ENCODE data around the gene GALNT8.
"Not testable (repeated sequence)": the region's sequence is repeated elsewhere in the genome, so short reads cannot be mapped to it uniquely, and the experiment has no call there.

Gene GALNT8

DNA sequence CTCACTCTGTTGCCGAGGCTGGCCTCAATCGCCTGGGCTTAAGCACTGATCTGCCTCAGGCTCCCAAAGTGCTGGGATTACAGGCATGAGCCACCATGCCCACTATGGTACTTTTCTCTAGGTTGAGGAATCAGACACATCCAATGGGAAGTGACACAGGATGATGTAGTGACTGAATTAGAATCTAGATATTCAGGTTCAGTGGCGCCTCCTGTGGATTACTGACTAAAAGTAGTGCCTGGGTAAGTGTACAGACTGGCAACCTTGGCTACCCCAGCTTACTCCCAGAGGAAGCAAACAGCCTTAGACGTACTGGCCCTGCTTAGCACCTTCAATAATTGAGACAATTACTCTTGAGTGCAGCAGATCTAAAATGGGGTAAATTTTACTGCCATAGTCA, 22.8 kb downstream of the GALNT8 start:
- no peak for DNase-seq (ENCODE audit: low spot score)

DNA sequence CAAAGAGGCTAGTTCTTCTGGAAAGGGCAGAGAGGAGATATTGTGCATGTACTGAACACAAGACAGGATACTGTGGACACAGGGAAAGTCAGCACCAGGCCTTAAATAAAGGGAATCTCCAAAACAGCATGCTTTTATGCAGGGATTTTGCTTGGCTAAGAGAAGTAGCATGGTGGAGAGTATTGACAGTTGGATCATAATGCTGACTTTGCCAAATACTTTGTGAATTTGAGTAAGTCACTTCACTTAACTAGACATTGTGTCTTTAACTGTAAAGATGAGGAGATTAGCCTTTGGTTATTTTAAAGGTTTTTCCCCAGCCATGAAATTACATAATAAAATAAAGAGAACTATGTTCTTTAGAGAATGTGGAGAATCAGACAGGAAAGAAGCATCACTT, 24.5 kb downstream of the GALNT8 start:
- no peak for DNase-seq (ENCODE audit: low spot score)

DNA sequence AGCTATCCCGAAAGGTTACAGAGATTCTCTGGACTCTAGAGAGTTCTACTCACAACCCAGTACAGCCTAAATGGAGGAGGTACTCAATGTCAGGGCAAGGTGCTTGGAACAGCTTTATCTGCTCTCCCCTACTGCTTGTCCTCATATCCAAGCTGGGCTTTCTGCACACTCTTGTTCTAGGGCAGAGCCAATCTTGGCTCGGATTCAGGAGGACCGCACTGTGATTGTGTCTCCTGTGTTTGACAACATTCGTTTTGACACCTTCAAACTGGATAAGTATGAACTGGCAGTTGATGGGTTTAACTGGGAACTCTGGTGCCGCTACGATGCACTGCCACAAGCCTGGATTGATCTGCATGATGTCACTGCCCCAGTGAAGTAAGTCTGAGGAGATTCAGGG, 25.0 kb downstream of the GALNT8 start:
- DNase-seq (ENCODE audit: low spot score): no peak

DNA sequence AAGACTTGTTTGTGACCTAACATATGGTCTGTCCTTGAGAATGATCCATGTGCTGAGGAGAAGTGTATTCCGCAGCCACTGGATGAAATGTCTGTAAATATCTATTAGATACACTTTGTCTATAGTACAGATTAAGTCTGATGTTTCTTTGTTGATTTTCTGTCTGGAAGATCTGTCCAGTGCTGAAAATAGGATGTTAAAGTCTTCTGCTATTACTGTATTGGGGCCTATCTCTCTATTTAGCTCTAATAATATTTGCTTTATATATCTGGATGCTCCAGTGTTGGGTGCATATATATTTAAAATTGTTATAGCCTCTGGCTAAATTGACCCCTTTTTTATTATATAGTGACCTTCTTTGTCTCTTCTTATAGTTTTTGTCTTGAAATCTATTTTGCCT, 31.5 kb downstream of the GALNT8 start:
- DNase-seq (ENCODE audit: low spot score): not testable (repeated sequence)

DNA sequence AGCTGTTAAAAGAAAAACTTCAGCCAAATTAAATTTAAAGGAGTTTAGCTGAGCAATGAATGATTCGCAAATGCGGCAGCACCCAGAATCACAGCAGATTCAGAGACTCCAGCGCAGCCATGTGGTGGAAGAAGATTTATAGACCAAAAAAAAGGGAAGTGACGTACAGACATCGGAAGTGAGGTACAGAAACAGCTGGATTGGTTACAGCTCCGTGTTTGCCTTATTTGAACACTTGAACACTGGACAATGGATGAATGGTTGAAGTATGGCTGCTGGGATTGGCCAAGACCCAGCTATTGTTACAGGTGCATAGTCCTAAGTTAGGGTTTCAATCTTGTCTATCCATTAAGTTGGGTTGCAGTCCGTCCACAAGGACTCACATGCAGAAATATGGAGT, 42.6 kb downstream of the GALNT8 start:
- DNase-seq (ENCODE audit: low spot score): no peak

DNA sequence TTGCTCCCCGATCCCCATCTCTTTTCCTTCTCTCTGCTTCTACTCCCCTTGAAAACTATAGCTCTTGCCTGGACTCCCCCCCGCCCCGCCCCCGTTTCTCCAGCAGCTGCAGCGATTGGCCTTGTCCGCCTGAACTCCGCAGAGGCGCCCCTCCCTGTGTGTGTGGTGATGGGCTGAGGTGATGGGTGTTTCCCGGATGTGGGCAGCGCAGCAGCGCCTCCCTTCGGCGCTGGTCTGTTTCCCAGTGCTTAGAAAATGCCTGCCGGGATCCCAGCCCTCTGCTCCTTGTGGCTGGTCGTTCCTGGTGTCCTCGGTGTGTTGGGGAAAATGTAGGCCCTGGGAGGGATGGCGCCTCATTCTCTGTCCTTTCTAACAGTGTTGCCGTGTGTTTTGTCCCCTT, 43.3 kb downstream of the GALNT8 start:
- DNase-seq (ENCODE audit: low spot score): no peak

DNA sequence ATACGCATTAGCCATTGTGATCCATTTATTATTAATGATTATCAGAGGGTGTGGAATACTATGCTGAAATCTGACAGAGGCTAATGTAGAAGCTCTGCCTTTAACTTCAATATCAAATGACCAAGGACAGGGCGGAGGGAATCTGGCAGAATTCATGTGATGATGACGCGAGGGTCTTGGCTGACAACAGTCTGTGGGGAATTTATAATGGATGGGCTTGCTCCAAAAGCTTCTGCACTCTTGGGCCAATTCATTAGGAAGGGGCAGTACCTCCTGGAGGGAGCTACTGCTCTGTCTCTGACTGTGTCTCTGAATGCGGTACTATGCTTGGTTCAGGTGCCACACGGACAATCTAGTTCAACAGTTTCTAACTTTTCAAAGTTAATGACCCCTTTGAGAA, 46.2 kb downstream of the GALNT8 start:
- no peak for DNase-seq (ENCODE audit: low spot score)

DNA sequence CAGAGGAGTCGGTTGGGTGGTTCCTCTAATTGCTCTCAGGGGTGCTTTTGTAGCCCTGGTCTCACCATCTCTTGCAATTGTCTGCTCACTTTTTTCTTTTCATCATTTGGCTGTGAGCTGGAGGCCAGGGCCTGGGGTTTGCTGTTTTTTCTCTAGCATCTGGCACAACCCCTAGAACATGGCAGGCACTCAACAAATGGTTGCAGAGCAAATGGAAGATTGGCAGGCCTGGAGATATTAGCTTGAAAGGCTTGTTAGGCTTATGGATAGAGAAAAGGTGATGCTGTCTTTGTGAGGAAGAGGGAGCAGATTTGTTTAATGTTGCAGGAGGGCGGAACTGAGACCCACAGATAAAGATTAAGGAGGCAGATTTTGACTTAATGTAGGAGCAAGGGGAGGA, 47.0 kb downstream of the GALNT8 start:
- DNase-seq (ENCODE audit: low spot score): no peak

DNA sequence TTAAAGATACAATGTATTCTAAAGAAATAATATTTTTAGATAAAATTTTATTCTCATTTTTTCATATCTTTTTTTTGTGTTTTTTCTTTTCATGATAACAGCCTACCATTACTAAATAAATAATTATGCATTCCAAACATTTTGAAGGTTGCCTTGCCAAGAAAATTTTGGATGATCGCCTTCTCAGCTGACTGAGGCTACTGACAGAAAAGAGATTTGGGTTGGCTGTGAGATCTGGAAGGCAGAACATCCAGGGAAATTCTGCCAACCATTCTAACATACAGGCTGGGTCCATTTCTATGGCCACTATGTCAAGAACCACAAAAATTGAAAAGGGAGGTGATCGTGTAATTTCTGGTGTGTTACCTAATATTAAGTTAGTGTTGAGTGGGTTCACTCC, 48.1 kb downstream of the GALNT8 start:
- DNase-seq (ENCODE audit: low spot score): no peak

DNA sequence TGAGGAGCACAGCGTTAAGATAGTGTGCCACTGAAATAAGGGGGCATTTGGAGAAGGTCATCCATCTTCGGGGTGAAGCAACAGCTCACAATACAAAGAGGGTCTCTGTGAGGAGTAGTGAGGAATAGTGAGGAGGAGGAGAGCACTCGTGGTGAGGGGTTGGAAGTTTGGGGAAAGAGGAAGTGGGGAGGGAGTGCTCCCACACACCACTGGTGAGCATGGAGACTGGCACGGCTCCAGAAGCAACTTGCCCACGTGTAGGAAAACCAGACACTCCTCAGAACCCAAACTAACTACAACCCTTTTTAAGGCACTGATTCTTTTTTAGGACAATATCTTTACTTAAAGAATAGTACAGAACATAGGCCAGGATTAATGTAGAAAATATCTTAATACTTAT, 48.9 kb downstream of the GALNT8 start:
- no peak for DNase-seq (ENCODE audit: low spot score)

DNA sequence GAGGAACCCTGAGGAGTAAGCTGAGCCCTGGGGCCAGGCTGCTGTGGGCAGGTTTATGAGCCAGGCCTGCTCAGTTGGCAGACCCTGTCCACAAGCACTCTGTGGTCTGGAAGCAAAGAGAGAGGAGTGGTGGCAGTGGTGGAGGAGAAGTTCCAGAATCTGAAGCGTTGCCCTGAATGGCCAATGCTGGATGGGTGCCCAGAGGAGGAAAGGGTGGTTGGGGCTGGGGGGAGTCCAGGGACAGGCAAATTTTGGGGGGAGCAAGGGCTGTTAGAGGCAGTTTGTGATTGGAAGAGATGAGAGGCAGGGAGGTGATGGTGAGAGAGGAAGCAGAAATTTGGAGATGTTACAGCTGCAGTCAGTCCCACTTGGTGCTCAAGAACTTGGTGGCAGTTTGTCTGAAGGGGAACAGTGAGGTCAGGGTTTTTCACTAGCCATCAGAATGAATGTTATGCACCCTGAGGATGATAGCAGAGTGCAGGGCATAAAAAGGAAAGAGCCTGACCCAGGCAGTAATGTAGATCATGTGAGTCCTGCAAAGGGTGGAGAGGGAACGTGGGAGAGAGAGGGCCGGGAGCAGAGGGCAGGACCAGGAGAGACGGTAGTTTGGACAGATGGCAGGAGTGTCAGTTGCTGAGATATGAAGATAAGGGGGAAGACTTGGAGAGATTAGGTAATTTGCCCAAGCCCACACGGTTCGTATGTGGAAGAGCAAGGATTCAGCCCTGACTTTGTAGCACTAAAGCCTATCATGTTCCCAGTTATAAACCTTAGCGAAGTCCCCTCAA, 51.2 kb downstream of the GALNT8 start:
- DNase-seq (ENCODE audit: low spot score): no peak

DNA sequence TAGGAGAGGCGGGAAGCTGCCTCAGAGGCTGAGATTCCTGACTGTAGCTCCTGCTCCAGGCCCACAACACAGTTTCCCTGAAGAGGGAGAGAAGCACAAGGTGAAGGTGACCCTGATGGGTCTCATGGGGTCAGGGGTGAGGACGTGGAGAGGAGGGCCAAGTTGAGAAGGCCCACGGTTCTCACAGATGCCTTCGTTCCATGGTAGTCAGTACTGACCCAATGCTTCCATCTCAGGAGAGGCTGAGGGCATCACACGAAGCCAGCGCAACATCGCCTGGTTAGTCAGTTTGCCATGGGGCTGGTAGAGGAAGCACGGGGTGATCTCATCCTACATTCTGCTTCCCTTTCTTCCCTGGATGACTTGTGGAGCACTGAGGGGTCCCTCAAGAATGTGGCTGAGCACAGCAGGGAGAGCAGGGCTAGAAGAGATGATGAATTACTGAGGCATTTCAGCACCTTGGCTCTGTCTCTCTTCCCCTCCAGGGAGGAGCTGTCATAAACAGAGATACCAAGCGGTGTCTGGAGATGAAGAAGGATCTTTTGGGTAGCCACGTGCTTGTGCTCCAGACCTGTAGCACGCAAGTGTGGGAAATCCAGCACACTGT, 51.9 kb downstream of the GALNT8 start:
- no peak for DNase-seq (ENCODE audit: low spot score)

DNA sequence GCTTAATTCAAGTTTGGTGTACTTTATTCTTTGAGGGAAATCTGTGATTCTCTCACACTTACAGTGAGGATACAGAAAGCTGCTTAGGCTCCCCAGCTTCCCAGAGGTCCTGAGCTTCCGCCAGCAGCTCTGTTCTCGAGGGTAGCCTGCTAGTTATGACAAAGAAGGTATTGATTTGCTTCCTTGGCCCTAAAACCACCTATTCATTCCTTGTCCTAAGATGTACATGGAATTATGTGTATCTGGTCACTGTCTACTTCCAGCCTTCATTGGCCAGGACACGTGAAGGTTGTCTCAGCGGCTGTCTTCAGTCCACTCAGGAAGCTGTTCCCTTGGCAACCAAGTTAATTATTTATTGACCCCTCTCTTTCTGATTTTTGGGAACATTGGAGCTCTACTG, 55.7 kb downstream of the GALNT8 start:
- DNase-seq (ENCODE audit: low spot score): no peak

DNA sequence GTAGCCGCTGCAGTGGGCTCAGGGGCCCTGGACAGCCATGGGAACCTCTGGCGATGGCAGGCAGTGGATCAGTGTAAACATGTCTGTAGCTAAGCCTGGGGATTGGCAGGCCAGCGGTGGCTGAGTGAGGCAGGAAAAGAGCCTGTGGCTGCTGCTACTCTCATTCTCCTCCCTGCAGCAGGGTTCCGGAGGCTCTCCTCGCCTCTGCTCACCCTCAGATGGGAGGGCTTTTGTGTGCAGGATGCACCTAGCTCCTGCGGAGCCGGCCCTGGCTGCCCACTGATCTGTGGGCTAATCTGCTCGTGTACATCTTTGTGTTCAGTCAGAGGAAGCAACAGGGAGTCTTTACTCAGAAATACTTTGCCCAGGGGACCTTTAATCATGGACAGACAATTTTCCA, 59.5 kb downstream of the GALNT8 start:
- no peak for DNase-seq (ENCODE audit: low spot score)

DNA sequence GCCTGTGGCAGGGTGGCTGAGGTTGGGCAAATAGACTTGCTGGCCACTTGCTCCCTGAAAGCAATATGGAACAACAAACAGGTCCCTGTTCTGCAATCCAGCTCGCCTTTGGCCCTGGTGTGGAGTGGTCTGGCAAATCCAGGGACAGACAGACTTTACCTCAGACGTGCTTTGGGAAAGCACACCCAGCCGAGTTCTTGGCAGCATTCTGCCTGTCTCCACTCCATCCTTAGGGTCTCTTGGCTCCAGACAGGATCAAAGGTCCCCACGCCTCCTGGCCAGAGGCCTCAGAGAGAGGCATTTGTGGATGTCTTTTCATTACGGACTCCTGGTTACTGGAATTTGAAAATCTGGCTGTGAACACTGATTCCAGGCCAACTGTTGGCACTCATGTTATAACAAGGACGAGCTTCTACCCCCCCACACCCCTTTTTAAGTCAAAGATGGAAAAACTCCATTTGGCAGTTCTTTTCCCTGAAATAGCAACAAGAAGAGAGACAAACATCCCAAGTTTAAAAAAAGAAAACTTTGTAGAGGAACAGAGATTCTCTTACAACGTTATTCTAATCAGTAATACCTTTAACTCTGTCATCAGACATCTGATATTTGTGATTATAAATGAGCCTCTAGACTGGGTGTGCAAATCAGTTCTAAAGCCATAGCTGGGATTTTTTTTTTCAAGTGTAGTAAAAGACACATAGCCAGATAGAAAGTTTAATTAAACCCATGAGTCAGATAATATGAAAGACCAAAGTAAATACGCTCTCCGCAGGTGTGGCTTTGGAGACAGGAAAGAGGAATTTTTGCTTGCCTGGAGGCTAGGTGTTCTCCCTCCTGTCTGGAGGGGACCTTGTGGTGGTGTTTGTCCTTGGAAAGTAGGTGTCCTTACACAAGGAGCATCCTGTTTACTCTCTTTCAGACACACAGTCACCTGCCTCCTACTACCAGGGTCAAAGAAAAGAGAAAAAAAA, 60.7 kb downstream of the GALNT8 start:
- no peak for DNase-seq (ENCODE audit: low spot score)

DNA sequence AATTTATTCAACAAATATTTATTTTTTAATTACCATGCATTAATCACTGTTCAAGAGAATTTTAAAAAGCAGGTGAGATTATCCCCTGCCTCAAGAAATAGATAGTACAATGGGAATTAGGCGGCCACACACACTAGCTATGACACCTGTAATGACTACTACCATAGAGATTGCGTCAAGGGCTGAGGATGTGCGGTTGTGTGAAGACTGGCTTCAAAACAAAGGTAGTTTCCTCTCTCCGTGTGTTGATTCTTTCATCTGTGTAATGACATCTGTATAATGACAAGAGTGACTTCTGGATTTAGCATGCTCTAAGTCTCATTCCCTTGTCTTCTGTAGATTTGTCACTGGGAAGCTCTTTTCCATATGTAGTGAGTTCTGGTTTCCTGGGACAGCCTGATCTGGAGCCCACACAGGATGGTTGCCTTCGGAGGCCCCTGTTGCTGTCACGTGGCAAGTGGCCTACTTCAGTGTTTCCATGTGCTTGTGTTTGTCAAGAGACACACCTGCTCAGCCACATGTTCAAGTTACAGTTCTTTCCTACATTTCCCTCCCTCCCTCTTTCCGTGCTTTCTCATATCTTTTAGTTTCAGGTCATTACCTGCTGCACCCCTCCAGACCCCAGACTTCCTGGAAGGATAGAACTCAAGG, 64.3 kb downstream of the GALNT8 start:
- no peak for DNase-seq (ENCODE audit: low spot score)

DNA sequence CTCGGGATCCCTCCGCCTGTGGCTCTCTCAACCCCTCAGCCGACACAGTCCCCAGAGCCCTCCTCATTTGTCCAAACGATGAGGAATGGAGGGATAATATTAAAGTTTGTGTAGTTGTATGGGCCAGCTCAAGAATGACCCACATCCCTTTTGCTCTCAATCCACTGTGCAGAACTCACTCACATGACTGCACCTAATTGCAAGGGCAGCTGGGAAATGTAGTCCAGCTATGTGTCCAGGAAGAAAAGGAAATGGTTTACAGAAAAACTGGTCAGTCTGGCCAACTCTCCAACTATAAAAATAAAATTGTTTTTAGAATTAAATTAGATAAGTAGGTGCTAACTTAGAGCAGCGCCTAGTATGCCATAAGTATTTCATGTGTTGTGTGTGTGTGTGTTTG, 66.6 kb downstream of the GALNT8 start:
- DNase-seq (ENCODE audit: low spot score): no peak

DNA sequence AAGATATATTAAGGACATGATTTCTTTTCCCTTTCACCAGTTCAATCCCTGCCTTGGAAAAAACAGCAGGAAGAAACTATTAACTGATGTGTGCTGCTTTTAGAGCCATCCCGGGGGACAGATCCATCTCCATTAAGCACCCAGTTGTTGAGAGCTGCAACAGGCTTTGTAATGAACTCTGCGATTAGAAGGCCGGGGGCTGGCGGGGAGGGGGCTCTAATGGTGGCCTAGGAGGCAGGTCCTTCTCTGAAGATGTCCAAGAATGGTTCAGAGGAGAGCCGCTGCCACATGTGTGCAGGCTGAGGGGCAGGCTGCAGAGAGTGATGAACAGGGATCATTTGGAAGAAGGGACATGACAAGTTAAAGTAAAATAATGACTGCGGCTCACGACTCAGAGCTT, 67.8 kb downstream of the GALNT8 start:
- DNase-seq (ENCODE audit: low spot score): no peak

DNA sequence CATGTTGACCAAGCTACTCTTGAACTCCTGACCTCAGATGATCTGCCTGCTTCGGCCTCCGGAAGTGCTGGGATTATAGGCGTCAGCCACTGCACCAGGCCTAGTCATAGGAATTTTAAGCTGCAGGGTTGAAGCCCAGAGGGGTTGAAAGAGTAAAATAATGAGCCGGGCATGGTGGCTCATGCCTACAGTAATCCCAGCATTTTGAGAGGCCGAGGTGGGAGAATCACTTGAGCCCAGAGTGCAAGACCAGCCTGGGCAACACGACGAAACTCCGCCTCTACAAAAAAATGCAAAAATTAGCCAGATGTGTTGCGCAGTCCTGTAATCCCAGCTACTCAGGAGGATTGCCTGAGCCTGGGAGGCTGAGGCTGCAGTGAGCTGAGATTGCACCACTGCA, 69.6 kb downstream of the GALNT8 start:
- no peak for DNase-seq (ENCODE audit: low spot score)

DNA sequence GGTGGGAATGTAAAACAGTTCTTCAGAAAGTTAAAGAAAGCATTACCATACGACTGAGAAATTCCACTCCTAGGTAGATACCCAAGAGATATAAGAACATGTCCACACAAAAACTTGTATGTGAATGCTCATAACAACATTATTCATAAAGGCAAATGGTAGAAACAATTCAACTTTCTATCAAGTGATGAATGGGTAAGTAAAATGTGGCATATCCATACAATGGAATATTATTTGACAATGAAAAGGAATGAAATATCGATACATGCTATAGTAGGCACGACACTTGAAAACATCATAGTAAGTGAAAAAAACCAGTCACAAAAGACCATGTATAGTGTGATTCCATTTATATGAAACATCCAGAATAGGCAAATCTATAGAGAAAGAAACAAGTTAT, 71.3 kb downstream of the GALNT8 start:
- no peak for DNase-seq (ENCODE audit: low spot score)

DNA sequence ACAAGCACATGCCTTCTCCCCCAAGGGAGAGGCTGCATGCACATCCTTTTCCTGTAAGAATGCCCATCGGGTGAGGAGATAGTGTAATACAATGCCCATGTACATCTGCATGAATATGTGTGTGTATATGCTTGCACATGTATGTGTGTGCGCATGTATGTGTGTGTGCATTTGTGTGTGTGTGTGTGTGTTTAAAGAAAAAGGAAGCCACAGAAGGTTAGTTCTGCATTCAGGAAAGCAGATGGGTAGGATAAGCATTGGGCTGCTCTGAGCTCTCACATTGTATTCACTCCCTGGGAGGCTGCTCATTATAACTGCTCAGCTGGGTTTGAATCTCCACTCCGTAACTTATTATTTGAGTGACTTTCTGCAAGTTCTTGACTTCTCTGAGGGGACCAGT, 74.3 kb downstream of the GALNT8 start:
- no peak for DNase-seq (ENCODE audit: low spot score)

DNA sequence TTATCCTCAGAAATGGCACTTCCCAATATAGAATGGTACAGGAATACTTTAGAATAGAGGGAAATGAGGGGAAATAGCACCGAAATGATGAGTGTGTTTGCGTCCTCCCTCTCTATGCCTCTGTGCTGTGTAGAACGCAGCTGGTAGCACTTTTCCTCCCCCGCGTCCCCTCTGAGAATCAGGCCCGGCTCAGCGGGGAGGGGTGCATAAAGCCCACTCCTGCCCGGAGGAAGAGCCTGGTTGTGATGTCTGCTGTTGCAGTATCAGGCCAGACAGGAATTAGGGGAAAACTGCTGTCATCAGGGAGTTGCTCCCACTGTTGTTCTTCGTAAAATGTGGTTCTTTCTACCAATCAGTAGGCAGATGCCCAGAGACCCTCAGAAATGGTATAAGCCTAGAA, 76.0 kb downstream of the GALNT8 start:
- no peak for DNase-seq (ENCODE audit: low spot score)

Measured in CD4-positive, alpha-beta T cell treated with Interleukin-6 at 100 ng/mL for 8 hours (primary cell).